C1 segment of cervical spinal cord (tissue), 14 donors: ENCODE measurements around the gene HCN1.
A peak's percentile ranks its signal among the peaks of the same experiment; 100 is the strongest.

ENCODE experiments used
- DNase-seq, 14 donors: peaks; one replicate each; lab custom pipeline; 2025; lab: John Stamatoyannopoulos, UW

HCN1 gene

DNA sequence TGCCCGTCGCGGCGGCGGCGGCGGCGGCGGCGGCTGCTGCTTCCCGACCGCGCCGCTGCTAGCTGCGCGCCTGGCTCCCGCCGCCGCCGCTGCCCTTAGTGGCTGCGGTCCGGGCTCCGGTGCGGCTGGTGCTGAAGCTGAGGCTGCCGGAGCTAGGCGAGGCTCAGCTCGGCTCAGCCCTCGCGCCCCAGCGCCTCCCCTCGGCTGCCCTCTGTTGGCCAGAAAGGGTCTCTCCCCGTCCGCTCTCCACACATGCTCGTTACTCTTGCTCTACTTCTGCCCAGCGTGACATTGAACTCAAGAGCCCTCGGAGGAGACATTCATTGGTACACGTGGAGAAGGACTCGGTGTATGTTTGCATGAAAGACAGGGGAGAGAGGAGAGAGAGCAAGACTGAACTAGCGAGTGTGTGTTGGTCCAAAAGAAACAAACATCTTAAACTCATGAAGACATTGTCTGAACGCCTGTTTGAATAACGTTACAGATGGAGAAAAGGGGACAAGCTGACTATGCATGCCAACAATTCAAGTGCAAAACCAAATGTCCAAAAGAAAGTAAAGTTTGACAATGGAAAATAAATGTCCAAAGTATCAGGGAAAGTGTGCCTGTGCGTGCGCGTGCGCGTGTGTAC is at the start of gene HCN1:
Gene HCN1, minus strand, starts transcription at position 175 of the 631 bp plus-strand sequence.
- peak in 12 of 14 donors; percentile 14 to 92 (median 46) for DNase-seq

GRCh38 chr5:45741110-45741509 is 44.9 kb upstream of the HCN1 start:
- DNase-seq = no peak

DNA sequence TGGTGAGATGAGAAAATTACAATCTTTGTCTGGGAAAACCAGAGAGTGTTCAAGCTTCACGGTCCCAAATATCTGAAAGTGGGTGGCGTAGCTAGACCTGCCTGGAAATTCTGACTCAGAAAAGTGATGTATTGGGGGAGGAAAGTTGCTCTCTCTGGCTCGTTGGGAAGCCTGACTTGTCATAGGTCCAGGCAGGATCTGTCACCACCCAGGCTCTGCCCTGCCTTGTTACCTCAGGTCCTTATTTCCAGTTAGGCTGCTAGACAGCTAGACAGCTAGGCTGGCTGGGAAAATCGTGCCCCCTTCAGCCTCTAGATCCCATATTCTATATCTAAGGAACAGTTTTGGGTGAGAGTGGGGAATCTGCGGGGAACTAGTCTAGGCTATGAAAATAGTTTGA is 41.0 kb upstream of the HCN1 start:
- no peak for DNase-seq

- DNase-seq = no peak
These were observed 29.4 kb upstream of the HCN1 start for GRCh38 chr5:45725537-45725936.

DNA sequence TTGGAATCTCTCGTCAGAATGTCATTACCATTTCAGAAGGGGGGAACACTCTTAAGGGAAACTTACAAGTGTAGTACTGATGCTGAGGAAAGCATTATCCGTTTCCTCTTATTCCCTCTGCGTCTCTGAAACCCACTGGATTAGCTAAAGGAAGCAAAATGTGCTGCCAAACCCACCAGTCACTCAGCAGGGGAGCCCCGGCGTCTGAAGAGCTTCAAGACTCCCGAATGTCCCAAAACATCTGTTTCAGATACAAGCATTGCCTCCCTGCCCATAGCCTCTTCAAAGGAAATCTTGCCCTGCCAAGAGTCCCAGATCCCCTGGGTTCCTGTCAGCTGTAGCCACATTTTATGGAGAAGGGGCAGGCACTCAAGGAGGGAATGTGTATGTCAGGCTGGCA is 1.0 kb upstream of the HCN1 start:
- DNase-seq = no peak

- peak in 1 of 14 donors; percentile 70 for DNase-seq
These were observed 400 bp downstream of the HCN1 start for GRCh38 chr5:45695804-45696156.

DNA sequence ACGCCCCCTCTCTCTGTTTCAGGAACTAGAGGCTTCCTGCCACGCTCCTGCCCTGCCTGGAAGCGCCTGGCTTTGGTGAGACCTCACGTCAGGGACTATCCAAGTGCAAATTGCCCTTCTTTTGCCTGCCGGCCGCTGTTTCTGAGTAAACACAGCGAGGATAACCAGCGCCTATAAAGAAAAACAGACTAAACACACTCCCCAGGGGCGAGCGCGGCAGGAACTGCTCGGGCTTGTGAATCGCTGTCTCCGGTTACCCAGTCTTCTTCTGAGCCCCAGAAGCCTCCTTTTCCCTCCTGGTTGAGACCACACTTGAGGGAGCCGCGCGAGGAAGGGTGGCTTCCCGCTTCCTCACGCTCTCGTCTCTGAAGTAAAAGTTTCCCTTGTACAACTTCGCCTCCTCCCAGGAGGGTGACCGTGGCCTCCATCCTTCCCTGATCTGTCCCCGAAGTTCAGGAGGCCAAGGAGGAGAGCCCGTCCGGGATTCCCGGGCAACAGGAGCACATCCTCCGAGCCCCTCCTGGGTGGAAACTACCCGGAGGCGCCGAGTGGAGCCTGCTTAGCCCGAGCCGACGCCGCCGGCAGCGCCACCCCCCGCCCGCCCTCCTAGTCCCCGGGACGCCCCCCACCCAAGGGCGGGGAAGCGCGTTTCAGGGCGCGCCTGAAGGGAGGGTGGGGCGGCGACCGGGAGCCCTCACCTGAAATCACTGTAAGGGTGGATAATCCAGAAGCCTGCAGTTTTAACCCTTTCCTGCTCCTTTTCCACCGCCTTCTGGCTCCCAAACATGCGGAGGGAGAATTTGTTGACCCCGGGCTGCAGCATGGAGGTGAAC is 993 bp downstream of the HCN1 start:
- peak in 3 of 14 donors; percentile 1 to 72 (median 7) for DNase-seq

DNA sequence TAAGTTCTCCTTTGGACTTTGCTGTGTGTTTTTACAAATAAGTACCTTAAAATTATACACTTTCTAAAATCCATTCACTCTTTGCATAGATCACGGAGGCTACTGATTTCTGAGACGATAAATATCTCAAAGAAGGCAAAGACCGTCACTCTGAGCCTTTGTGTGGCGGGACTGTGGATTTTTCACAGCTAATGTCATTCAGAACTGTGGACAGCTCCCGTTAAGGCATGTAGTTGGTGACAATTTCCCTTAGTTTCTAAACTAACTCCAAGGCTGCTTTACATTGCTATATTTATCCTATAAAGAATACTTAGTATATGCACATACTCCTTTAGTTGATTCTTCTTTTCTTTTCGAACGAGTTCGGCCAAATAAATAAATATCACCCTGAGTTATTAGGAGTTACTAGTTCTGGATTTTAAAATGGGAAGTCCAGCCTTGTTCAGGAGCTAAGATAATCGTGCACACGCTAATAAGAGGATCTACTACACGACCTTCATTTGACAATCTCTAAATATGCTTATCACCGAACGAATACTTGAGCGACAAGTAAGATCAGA is 1.8 kb downstream of the HCN1 start:
- DNase-seq = peak in 1 of 14 donors; percentile 58

- DNase-seq = peak in 1 of 14 donors; percentile 49
These were observed 3.7 kb downstream of the HCN1 start for GRCh38 chr5:45692481-45692880.

DNA sequence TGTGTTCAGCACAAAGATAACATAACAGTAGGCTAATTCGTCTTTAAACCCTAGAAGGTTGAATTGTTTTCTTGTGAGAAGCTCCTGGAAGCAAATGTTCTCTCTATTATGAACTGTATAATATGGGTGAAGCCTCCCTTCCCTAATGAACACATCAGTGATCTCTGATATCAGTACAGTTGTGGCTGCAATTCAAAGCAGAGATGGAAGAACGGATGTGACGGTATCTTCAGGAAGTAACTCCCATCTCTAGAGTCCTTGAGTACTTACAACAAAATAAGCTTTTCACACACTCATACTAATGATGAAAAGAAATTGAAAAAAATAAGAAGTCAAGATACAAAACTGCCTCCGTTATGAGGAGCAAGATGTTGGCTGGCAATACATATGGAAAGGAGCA is 4.5 kb downstream of the HCN1 start:
- DNase-seq = peak in 1 of 14 donors; percentile 40

- DNase-seq = peak in 1 of 14 donors; percentile 29
These were observed 8.5 kb downstream of the HCN1 start for GRCh38 chr5:45687701-45688100.

DNA sequence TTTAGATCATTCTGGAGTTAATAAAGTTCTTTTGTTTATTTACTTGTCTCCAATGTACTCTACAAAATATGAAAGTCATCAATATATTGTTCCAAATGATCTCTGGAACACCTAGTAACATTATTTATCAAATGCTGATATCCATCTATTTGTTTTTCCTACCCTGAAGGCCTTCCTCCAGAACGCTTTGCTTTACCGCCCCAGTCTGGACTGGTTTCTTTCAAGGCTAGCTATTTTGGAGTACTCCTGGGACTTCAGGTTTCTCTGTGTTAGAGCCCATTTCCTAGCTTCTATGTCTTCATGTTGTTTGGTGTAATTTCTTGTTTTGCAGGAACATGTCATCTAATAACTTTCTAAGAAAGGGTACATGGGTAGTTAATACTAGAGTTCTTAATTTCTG is 9.6 kb downstream of the HCN1 start:
- no peak for DNase-seq

- DNase-seq = no peak
These were observed 12.1 kb downstream of the HCN1 start for GRCh38 chr5:45684118-45684517.

DNA sequence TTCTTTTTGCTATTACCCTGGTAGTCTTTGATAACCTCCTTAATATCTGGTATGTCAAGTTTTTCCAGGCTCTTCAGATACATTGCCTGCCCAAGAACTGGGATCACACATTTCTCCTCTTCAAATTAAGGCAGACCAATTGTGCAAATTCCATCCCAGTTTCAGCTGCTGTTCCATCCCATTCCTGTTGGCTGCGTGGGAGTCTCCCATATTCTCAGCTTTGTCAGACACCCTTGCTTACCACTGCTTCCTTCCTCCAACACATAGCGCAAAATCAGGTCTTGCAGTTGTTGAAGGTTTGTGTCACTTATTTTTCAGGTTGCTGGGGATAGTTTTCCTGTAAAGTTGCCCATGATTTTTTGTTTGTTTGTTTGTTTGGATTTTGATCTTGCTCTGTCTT is 15.2 kb downstream of the HCN1 start:
- no peak for DNase-seq

GRCh38 chr5:45677524-45677923 is 18.7 kb downstream of the HCN1 start:
- no peak for DNase-seq

- no peak for DNase-seq
These were observed 23.9 kb downstream of the HCN1 start for GRCh38 chr5:45672271-45672670.

DNA sequence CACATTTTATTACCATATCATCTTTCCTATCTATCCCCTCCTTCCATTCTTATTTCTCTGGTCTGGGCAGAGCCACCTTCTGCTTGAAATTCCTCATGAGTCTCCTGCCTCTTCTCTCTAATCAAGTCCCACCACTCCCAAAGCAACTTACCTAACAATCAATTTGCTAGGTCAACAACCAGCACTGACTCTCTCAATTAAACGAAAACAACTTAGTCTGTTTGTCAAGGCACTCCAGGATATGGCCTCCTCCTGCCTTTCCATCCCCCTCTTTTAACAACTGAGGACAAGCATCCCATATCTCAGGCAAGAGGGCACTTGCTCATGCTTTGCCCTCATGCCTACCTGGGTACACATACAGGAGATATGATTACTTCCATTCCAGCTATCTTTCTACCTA is 47.4 kb downstream of the HCN1 start:
- no peak for DNase-seq

DNA sequence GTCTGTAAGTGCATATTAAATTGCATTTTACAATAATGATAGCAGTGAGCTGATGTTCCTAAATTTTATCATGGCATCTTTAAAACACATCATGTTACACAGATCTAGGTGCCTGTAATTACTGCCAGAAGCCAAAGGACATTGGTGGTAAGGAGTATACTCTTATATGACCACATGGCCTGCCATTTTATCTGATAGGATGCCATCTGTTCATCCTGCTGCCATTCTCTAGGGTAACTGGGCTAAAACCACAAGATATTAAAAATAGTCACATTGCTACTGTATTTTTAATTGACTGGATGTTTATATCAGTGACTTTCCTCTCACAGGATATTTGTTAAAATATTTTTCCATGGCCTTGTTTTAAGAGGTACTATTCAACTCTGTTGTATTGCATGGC is 53.1 kb downstream of the HCN1 start:
- peak in 1 of 14 donors; percentile 69 for DNase-seq

DNA sequence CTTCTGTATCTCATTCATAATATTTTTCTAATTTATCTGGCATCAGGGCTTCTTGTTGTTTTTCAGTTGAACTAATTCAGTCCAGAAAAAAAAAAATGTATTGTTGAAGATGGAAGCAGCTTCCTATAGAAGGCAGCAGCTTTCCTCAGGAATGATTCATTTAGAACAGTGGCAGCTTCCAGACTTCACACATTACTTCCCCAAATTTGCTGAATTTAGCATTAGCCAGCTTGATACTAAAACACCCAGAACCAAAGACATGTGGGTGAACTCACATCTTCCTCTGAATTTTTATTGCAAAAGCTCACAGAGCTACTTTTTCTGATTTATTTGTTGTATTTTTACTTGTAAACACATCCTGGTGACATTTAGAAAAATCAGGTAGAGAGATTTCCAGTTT is 53.8 kb downstream of the HCN1 start:
- DNase-seq = peak in 1 of 14 donors; percentile 45

- no peak for DNase-seq
These were observed 57.1 kb downstream of the HCN1 start for GRCh38 chr5:45639040-45639439.

DNA sequence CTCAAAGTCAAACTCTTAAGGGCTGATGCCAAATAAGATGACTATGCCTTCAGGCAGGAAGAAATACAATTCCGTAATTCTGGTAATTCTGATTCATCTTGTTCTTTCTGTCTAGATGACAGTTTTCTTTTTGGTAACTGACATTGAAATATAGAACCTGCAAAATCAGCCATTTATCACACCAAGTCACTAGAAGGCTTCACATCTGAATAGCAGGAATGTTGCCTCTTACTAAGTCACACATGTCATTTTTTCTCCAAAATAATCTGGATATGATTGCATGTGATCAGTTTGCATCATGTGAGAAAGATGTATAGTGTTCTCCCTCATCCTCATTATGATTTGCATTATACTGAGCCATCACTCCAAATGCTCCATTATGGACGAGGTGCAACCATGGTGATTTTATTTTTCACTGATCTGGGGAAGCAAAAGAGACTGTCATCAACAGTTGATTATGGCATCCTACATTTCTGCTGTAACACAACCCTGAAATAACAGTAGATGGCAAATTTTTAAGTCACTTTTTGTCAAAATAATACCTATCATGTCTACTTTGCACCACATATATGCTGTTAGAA is 69.0 kb downstream of the HCN1 start:
- no peak for DNase-seq

DNA sequence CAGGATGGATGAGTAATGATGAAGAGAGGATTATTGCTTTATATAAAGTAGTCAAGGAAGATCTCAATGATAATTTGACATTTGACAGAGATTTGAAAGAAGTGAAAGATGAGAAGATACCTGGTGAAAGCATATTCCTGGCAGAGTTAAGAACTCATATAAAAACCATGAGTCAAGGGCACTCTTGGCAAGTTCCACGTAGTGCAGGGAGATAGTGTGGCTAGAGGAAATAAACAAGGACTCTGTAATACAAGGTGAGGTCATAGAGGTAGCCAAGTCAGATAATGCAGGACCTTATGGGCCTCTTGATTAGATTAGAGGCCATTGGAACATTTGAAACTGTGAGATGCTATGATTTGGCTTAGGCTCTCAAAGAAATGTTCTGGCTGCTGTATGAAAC is 72.3 kb downstream of the HCN1 start:
- no peak for DNase-seq
